ENCODE data around the gene DNAH10. TPM values are rescaled to one million over a fixed set of nuclear protein-coding genes. Genes with fewer than 3 reads are reported as not detected.

DNAH10 gene
- total and polyA plus RNA-seq, 2 of the 13 experiments (the other 11 are each of a cell fraction or from before 2014, with no cell fraction given), result 0.01 to 0.02 TPM

Small RNAs within 50 kb of the gene (small RNA-seq; reads per million reads assigned to genes)
- gene AC068790.4 (ENCODE audit: insufficient read depth in 2 of 3, insufficient read length in 3 of 3, low read depth in 2 of 3, low replicate concordance in 1 of 3) (0 reads per million in 3 experiments), gene AC068790.6 (ENCODE audit: insufficient read depth in 2 of 3, insufficient read length in 3 of 3, low read depth in 2 of 3, low replicate concordance in 1 of 3) (0 reads per million in 3 experiments)

Other genes starting within 250 kb of the DNAH10 start
- gene RILPL1, start 228.6 kb upstream of the DNAH10 start, total RNA-seq (2016; rRNA removed; fragmentation: Illumina TruSeq; extraction: Trizol), result 3.9 and 5.8 TPM in 2 replicates
- 28.4 and 32.0 TPM in 2 replicates for gene RILPL1, start 228.6 kb upstream of the DNAH10 start, polyA plus RNA-seq (2011; rRNA removed)
- gene TMED2, start 177.7 kb upstream of the DNAH10 start, total RNA-seq (2016; rRNA removed; fragmentation: Illumina TruSeq; extraction: Trizol), result 202 and 240 TPM in 2 replicates
- 166 and 200 TPM in 2 replicates for gene TMED2, start 177.7 kb upstream of the DNAH10 start, polyA plus RNA-seq (2011; rRNA removed)
- 29.5 and 37.0 TPM in 2 replicates for gene DDX55, start 160.2 kb upstream of the DNAH10 start, total RNA-seq (2016; rRNA removed; fragmentation: Illumina TruSeq; extraction: Trizol)
- 21.1 and 22.2 TPM in 2 replicates for gene DDX55, start 160.2 kb upstream of the DNAH10 start, polyA plus RNA-seq (2011; rRNA removed)
- 37.4 and 45.1 TPM in 2 replicates for gene EIF2B1, start 128.6 kb upstream of the DNAH10 start, total RNA-seq (2016; rRNA removed; fragmentation: Illumina TruSeq; extraction: Trizol)
- gene EIF2B1, start 128.6 kb upstream of the DNAH10 start, polyA plus RNA-seq (2011; rRNA removed), result 18.7 and 20.1 TPM in 2 replicates
- 58.8 and 88.6 TPM in 2 replicates for gene GTF2H3, start 128.5 kb upstream of the DNAH10 start, total RNA-seq (2016; rRNA removed; fragmentation: Illumina TruSeq; extraction: Trizol)
- gene GTF2H3, start 128.5 kb upstream of the DNAH10 start, polyA plus RNA-seq (2011; rRNA removed), result 24.6 and 35.8 TPM in 2 replicates
- gene TCTN2, start 91.2 kb upstream of the DNAH10 start, total RNA-seq (2016; rRNA removed; fragmentation: Illumina TruSeq; extraction: Trizol), result 4.1 and 8.1 TPM in 2 replicates
- gene TCTN2, start 91.2 kb upstream of the DNAH10 start, polyA plus RNA-seq (2011; rRNA removed), result 3.9 and 5.0 TPM in 2 replicates
- 15.6 and 26.2 TPM in 2 replicates for gene ATP6V0A2, start 49.9 kb upstream of the DNAH10 start, total RNA-seq (2016; rRNA removed; fragmentation: Illumina TruSeq; extraction: Trizol)
- gene ATP6V0A2, start 49.9 kb upstream of the DNAH10 start, polyA plus RNA-seq (2011; rRNA removed), result 17.7 and 18.2 TPM in 2 replicates
- gene CCDC92, start 210.5 kb downstream of the DNAH10 start, total RNA-seq (2016; rRNA removed; fragmentation: Illumina TruSeq; extraction: Trizol), result 4.6 and 5.4 TPM in 2 replicates
- gene CCDC92, start 210.5 kb downstream of the DNAH10 start, polyA plus RNA-seq (2011; rRNA removed), result 14.7 and 17.0 TPM in 2 replicates
- gene ZNF664, start 210.9 kb downstream of the DNAH10 start, total RNA-seq (2016; rRNA removed; fragmentation: Illumina TruSeq; extraction: Trizol), result 56.5 and 109 TPM in 2 replicates
- 43.9 and 46.1 TPM in 2 replicates for gene ZNF664, start 210.9 kb downstream of the DNAH10 start, polyA plus RNA-seq (2011; rRNA removed)